Endothelial cell (in vitro differentiated cells): ENCODE measurements around the gene PLCB3. TPM values are rescaled to one million over a fixed set of nuclear protein-coding genes. Genes with fewer than 3 reads are reported as not detected.

Source experiments
- DNase-seq: peaks from one replicate; pipeline ENCODE4 v3.0.0; 2021; ENCODE audit warnings: low spot score
- H3K27ac Mint-ChIP-seq: one replicate; pipeline ENCODE4 v1.8.0; 2021; ENCODE audit warnings: mixed read lengths, inconsistent platforms; ENCODE audit not compliant: unreplicated experiment
- H3K27me3 Mint-ChIP-seq: one replicate; pipeline ENCODE4 v1.8.0; 2021; ENCODE audit warnings: mild to moderate bottlenecking, moderate library complexity, mixed read lengths, inconsistent platforms; ENCODE audit not compliant: unreplicated experiment
- H3K36me3 Mint-ChIP-seq: one replicate; pipeline ENCODE4 v1.8.0; 2021; ENCODE audit warnings: mild to moderate bottlenecking, low read depth, mixed read lengths, inconsistent platforms; ENCODE audit not compliant: unreplicated experiment
- H3K4me1 Mint-ChIP-seq: one replicate; pipeline ENCODE4 v1.8.0; 2021; ENCODE audit warnings: mild to moderate bottlenecking, mixed read lengths, inconsistent platforms; ENCODE audit not compliant: unreplicated experiment
- H3K4me3 Mint-ChIP-seq: one replicate; pipeline ENCODE4 v1.8.0; 2021; ENCODE audit warnings: mild to moderate bottlenecking, mixed read lengths, inconsistent platforms; ENCODE audit not compliant: unreplicated experiment
- H3K9me3 Mint-ChIP-seq: one replicate; pipeline ENCODE4 v1.8.0; 2021; ENCODE audit warnings: mixed read lengths, inconsistent platforms; ENCODE audit not compliant: unreplicated experiment
- total RNA-seq: library from RNA; stranded (reverse); fragmentation: NEBNext Ultra II Directional; extraction: Animal tissue kit (Norgen Biotek cat#: 25700); gene quantifications from one replicate; pipeline ENCODE4 v1.2.1, GENCODE V29; 2021; ENCODE audit not compliant: unreplicated experiment
- TF ChIP-seq, protein P1 (sequence below): fragments of 200-600 bp; sonication (generic); IDR thresholded peaks from one replicate; pipeline ENCODE4 v1.5.0; 2021; ENCODE audit warnings: antibody characterized with exemption; ENCODE audit not compliant: unreplicated experiment

PLCB3 gene
- total RNA-seq, 1 donor from 2014 or later, result 51.0 TPM

DNA sequence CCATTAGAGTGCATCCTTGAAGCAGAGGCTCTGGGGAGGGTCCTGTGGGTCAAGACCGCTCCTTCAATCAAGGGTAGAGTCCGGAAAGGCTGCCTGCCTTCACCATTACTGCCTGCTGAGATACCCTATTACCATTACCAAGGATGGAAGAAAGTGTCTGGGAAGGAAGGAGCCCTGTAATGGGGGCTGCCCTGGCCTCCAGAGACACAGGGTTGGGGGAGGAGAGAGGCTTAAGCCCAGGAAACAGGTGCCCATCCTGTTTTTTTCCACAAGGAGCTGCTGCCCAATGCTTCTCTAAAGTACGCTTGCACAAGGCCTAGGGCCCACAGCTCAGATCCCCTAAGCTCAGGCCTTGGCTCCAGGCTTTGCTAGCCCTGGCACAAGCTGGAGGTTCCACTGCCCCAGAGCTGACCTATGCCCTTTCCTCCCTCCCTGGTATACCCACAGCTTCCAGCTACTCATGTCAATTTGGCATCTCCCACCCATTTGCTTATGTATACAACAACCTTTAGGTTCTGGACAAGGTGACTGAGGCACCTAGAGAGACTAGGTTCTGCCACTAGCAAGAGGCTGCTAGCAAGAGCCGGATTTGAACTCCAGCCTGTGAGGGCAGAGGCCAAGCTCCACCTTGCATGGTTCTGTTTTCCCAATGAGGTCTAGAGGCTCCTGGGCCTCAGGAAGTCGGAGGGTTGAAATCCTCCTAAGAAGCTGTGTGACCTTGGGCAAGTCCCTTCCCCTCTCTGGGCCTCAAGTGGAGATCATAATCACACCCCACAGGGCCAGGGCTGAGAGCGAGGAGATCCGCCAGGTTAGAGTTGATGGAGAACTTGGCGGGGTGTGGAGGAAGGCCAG lies 1.5 kb upstream of the PLCB3 start:
- Mint-ChIP-seq H3K27ac (peak overlapping the region; percentile 57), H3K9me3 (no peaks in the 10 kb centered on the region), H3K4me1 (peaks cover 32% of the 10 kb centered on the region), H3K4me3 (peak overlapping the region; percentile 69), H3K27me3 (peaks cover 10% of the 10 kb centered on the region), H3K36me3 (peaks cover 4% of the 10 kb centered on the region)
- TF ChIP-seq, protein P1, sequence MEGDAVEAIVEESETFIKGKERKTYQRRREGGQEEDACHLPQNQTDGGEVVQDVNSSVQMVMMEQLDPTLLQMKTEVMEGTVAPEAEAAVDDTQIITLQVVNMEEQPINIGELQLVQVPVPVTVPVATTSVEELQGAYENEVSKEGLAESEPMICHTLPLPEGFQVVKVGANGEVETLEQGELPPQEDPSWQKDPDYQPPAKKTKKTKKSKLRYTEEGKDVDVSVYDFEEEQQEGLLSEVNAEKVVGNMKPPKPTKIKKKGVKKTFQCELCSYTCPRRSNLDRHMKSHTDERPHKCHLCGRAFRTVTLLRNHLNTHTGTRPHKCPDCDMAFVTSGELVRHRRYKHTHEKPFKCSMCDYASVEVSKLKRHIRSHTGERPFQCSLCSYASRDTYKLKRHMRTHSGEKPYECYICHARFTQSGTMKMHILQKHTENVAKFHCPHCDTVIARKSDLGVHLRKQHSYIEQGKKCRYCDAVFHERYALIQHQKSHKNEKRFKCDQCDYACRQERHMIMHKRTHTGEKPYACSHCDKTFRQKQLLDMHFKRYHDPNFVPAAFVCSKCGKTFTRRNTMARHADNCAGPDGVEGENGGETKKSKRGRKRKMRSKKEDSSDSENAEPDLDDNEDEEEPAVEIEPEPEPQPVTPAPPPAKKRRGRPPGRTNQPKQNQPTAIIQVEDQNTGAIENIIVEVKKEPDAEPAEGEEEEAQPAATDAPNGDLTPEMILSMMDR, result no peak
- no peak for DNase-seq

DNA sequence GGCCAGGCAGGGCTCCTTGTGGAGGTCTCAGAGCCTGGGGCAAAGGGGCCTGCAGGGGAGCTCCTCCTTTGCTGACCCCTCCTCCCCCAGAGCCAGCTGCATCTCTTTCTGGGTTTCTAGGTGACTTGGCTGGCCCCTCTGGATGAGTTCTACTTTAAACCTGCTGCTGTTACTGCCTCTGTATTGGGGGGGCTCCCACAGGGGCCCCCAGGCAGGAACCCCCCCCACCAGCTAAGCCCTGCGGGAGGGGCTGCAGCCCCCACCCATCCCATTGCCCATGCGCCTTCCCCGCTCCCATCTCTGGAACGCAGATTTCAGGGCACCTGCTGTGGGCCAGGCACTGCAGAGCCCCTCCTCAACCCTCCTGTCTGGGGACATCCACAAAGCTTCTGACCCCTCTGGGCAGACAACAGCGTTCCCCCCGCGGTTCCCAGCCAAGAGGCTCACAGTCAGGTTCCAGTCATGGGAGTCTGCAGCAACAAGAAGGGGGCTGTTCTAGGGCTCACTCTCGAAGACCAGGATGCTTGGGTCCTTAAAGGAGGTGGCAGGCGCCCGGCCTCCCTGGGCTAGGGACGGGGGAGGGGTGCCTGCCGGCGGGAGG lies 815 bp upstream of the PLCB3 start:
- Mint-ChIP-seq H3K36me3 (peaks cover 8% of the 10 kb centered on the region), H3K4me3 (no peak overlapping the region), H3K9me3 (no peaks in the 10 kb centered on the region), H3K27ac (no peak overlapping the region), H3K4me1 (peaks cover 32% of the 10 kb centered on the region), H3K27me3 (peaks cover 13% of the 10 kb centered on the region)
- DNase-seq, result no peak
- TF ChIP-seq, protein P1, result no peak

DNA sequence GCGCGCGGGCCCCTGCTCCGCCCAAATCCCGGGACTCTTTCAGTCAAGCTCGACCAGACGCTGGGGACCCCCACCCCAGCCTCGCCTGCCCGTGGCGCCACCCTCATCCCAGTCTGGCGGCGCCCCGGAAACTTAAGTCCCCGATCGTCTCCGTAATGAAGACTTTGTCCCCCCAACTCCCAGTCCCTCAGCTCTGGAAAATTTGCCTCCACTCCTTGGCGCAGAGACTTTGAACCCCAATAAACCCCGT lies 348 bp downstream of the PLCB3 start:
- H3K4me1 Mint-ChIP-seq, result peaks cover 32% of the 10 kb centered on the region
- H3K9me3 Mint-ChIP-seq, result no peaks in the 10 kb centered on the region
- TF ChIP-seq, protein P1, result no peak
- H3K27me3 Mint-ChIP-seq, result peaks cover 13% of the 10 kb centered on the region
- no peak for DNase-seq
- H3K36me3 Mint-ChIP-seq, result peaks cover 8% of the 10 kb centered on the region
- peak overlapping the region; percentile 91 for H3K4me3 Mint-ChIP-seq
- H3K27ac Mint-ChIP-seq, result no peak overlapping the region

DNA sequence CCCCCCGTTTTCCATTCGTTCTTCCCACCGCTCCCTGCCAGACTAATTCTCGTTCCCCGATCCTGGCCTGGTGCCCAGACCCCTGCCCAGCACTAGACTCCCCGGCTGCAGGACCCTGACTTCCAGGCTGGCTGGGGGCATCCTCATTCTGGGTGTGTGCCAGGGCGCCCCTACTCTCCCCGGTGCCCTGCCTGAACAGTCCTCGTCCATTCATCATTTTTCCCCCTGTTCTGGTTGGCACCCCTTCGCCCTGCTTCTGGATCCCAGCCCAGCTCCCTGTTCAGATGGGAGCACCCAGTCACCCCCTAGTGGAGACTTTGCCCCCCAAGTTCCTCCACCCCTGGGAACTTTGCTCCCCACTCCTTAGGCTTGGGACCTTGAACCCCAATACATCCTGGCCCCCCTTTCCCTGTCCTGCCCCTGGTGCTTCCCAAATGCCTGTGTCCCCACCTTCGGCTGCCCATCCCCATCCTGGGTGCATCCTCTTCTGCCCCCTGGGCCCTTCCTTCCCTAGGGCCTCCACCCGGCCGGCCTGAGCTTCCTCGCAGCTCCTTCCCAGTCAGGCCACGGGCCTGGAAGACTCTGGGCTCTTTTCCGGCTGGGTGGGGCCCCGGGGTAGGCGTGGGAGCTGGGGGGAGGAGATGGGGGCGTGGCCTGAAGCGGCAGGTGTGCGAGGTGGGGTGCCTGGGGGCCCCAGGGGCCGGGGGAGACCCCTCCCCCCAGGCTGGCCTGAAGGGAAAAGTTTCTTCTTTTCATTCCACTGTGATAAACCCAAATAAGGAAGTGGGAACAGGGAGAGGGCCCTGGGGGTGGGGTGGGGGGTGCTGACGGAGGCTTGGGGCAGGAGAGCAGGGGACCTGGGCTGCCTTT lies 908 bp downstream of the PLCB3 start:
- Mint-ChIP-seq H3K4me3 (peak overlapping the region; percentile 91), H3K4me1 (peaks cover 32% of the 10 kb centered on the region), H3K27ac (no peak overlapping the region), H3K27me3 (peaks cover 13% of the 10 kb centered on the region), H3K9me3 (no peaks in the 10 kb centered on the region), H3K36me3 (peaks cover 8% of the 10 kb centered on the region)
- DNase-seq, result peak; percentile 38
- TF ChIP-seq, protein P1, result no peak
